ENCODE results near the gene ZSWIM9. TPM values are rescaled to one million over a fixed set of nuclear protein-coding genes. Genes with fewer than 3 reads are reported as not detected.
A peak's percentile ranks its signal among the peaks of the same experiment; 100 is the strongest.

Gene ZSWIM9
- total and polyA plus RNA-seq, 2 donors (not counting 3 experiments of a cell fraction or from before 2014, with no cell fraction given) = 1.0 to 8.6 TPM

GRCh38 chr19:48152551-48152950 lies 17.9 kb upstream of the ZSWIM9 start:
- peaks cover 15% of the 10 kb centered on the region for H3K4me1 ChIP-seq (ENCODE audit: control insufficient read depth, extremely low read depth, insufficient read depth, low read length)
- peaks cover 0 to 2% of the 10 kb centered on the region in 2 experiments for H3K36me3 ChIP-seq (ENCODE audit: control insufficient read depth in 2 of 2, extremely low read depth in 1 of 2, insufficient read depth in 2 of 2, low read length in 2 of 2)
- H3K27me3 ChIP-seq (ENCODE audit: control insufficient read depth in 2 of 2, insufficient read depth in 2 of 2, low read length in 2 of 2) = no peaks in the 10 kb centered on the region
- no peaks in the 10 kb centered on the region for H3K9me3 ChIP-seq (replicated peaks; ENCODE audit: control insufficient read depth, insufficient read depth, low read length)
- FAIRE-seq = peak; percentile 100
- H4K20me1 ChIP-seq (replicated peaks; ENCODE audit: control insufficient read depth, extremely low read depth, insufficient read depth, low read length) = no peaks in the 10 kb centered on the region
- peak; percentile 98 for DNase-seq (ENCODE audit: low read depth, low spot score)
- no peak overlapping the region for H3K4me3 ChIP-seq (replicated peaks in 1 of 3; ENCODE audit: insufficient read depth in 1 of 3, low read depth in 1 of 3, low read length in 3 of 3)
- peak overlapping the region; percentile 7 for H2AFZ ChIP-seq (ENCODE audit: low read depth, low read length)
- intact Hi-C loops (cut with micrococcal nuclease) = loop anchor here (1.0 to 2.0 kb wide), 5 partner anchors 18 to 108 kb away; partner anchors contain the start of genes LIG1 and ZSWIM9
- POLR2A ChIA-PET = interaction anchor here (0.8 to 1.5 kb wide), 8 partner anchors 8 to 113 kb away, joined by 3 to 11 read pairs (median 5); partner anchors contain the start of gene PLA2G4C
- dilution Hi-C loops (cut with MboI; ENCODE audit: extremely low pct_ligation_motif_present, low sequenced_read_pairs) = no loop called here
- H3K4me2 ChIP-seq (ENCODE audit: insufficient read depth, low read length) = peak overlapping the region; percentile 75
- BruUV-seq (replicated peaks) = TSS peak; percentile 48
- no peaks in the 10 kb centered on the region for H3K79me2 ChIP-seq (ENCODE audit: control insufficient read depth, insufficient read depth, low read length)
- CTCF ChIA-PET = interaction anchor here (0.6 to 5.9 kb wide), 25 partner anchors 9 to 191 kb away, joined by 3 to 229 read pairs (median 5); partner anchors contain the start of genes PLA2G4C and ZSWIM9
- H3K27ac ChIP-seq (ENCODE audit: insufficient read depth, low read depth, low read length) = peak overlapping the region; percentile 94
- H3K9ac ChIP-seq (replicated peaks; ENCODE audit: extremely low read depth, insufficient read depth, low read length) = peak overlapping the region; percentile 81
- H3K9me1 ChIP-seq (replicated peaks; ENCODE audit: control insufficient read depth, extremely low read depth, insufficient read depth, low read length) = no peaks in the 10 kb centered on the region
- no peak for TF ChIP-seq FOS (IDR thresholded peaks at IDR 0.05; ENCODE audit: borderline replicate concordance, insufficient read depth, low read length)
- TF ChIP-seq POLR2A (IDR thresholded peaks at IDR 0.05; ENCODE audit: low read depth, low read length) = peak; percentile 32
- TF ChIP-seq CTCF (IDR thresholded peaks at IDR 0.05; ENCODE audit: extremely low read depth in 1 of 2, insufficient read depth in 1 of 2, low read depth in 1 of 2, low read length in 2 of 2) = peak; percentile 65 to 67
- TF ChIP-seq POLR2AphosphoS5 (IDR thresholded peaks at IDR 0.05; ENCODE audit: insufficient read depth, low read depth, low read length) = peak; percentile 34
- TF ChIP-seq JUN (IDR thresholded peaks at IDR 0.05; ENCODE audit: borderline replicate concordance, insufficient read depth, insufficient read length, low read depth) = peak; percentile 65
- no peak for TF ChIP-seq EZH2 (IDR thresholded peaks at IDR 0.05; ENCODE audit: borderline replicate concordance, low read depth, low read length, severe bottlenecking)

All from endothelial cell of umbilical vein (primary cell).